Stimulated activated CD4-positive, alpha-beta T cell treated with anti-CD3 and anti-CD28 coated beads, Interleukin-1b, Interleukin-23, amount 100 ng/mL, for 24 hours (primary cell): ENCODE data around the gene PCSK5.

Source experiments
- DNase-seq, 4 experiments: peaks; one replicate each; pipeline ENCODE4 v3.0.0-alpha.2; 2020; ENCODE audit warnings: low read depth in 4 of 4, low spot score in 1 of 4

The PCSK5 gene

GRCh38 chr9:76177931-76178330, 287.5 kb downstream of the PCSK5 start:
- no peak for DNase-seq

GRCh38 chr9:76180541-76180940, 290.1 kb downstream of the PCSK5 start:
- DNase-seq, result no peak

GRCh38 chr9:76181020-76181641, 290.7 kb downstream of the PCSK5 start:
- no peak for DNase-seq

GRCh38 chr9:76181781-76182180, 291.3 kb downstream of the PCSK5 start:
- DNase-seq, result no peak

GRCh38 chr9:76185432-76185831, 295.0 kb downstream of the PCSK5 start:
- no peak for DNase-seq

- DNase-seq, result no peak
Observed at GRCh38 chr9:76188286-76188685, 297.8 kb downstream of the PCSK5 start.

- no peak for DNase-seq
Observed at GRCh38 chr9:76188905-76189304, 298.4 kb downstream of the PCSK5 start.

GRCh38 chr9:76191493-76191892, 301.0 kb downstream of the PCSK5 start:
- DNase-seq, result no peak

GRCh38 chr9:76192013-76192412, 301.5 kb downstream of the PCSK5 start:
- DNase-seq, result no peak

GRCh38 chr9:76194896-76195295, 304.4 kb downstream of the PCSK5 start:
- no peak for DNase-seq

- DNase-seq, result no peak
Observed at GRCh38 chr9:76198336-76198735, 307.9 kb downstream of the PCSK5 start.

GRCh38 chr9:76200315-76200714, 309.8 kb downstream of the PCSK5 start:
- DNase-seq, result no peak

- DNase-seq, result no peak
Observed at GRCh38 chr9:76200745-76201144, 310.3 kb downstream of the PCSK5 start.

GRCh38 chr9:76203373-76203772, 312.9 kb downstream of the PCSK5 start:
- DNase-seq, result no peak

- no peak for DNase-seq
Observed at GRCh38 chr9:76206821-76207220, 316.3 kb downstream of the PCSK5 start.

- no peak for DNase-seq
Observed at GRCh38 chr9:76213751-76214150, 323.3 kb downstream of the PCSK5 start.

GRCh38 chr9:76215066-76215465, 324.6 kb downstream of the PCSK5 start:
- DNase-seq, result no peak

- DNase-seq, result no peak
Observed at GRCh38 chr9:76216161-76216649, 325.7 kb downstream of the PCSK5 start.

- DNase-seq, result no peak
Observed at GRCh38 chr9:76218117-76218885, 327.8 kb downstream of the PCSK5 start.

GRCh38 chr9:76218886-76219445, 328.5 kb downstream of the PCSK5 start:
- DNase-seq, result no peak

GRCh38 chr9:76219560-76220151, 329.2 kb downstream of the PCSK5 start:
- DNase-seq, result no peak

GRCh38 chr9:76221423-76221822, 330.9 kb downstream of the PCSK5 start:
- no peak for DNase-seq
